Epithelial cell of proximal tubule (primary cell): ENCODE measurements around the gene CCDC124. TPM values are rescaled to one million over a fixed set of nuclear protein-coding genes. Genes with fewer than 3 reads are reported as not detected.

ENCODE experiments used
- DNase-seq: peaks from one replicate; pipeline ENCODE4 v3.0.0-alpha.2; 2011; ENCODE audit warnings: low read depth
- H3K4me3 ChIP-seq: 2 replicates; pipeline ENCODE4 v1.5.1; 2011; ENCODE audit warnings: low read depth, mild to moderate bottlenecking, low read length
- total RNA-seq: library from RNA; depleted of rRNA; stranded (reverse); fragments of >200 nt; gene quantifications from 2 replicates; pipeline ENCODE4 v1.2.3, GENCODE V29; 2015
- TF ChIP-seq, protein P1 (sequence below): conservative IDR thresholded peaks from 2 replicates; pipeline ENCODE4 v1.5.1; 2012; ENCODE audit warnings: low read depth, mild to moderate bottlenecking, low read length

Gene CCDC124
- total RNA-seq, 1 donor from 2014 or later = 68.4 TPM

DNA sequence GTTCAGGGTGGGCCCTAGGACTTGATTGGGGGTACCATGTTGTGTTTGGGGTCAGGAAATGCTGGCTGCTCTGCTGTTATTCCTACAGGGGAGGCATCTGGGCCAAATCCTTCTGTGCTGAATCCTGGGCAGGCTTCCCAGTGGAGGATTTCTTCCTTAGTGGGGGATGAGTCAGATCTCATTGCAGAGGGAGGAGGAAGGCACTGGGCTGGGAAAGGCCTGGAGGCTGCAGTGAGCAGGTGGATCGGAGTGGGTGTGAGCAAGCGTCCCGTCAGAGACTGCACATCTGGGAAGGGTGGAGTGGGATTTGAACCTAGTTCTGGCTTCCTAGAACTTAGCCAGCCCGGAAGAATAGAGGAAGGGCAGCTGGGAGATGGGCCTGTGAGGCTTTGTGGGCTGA lies 11.5 kb downstream of the CCDC124 start:
- no peak for DNase-seq
- no peak overlapping the region for H3K4me3 ChIP-seq
- TF ChIP-seq, protein P1, sequence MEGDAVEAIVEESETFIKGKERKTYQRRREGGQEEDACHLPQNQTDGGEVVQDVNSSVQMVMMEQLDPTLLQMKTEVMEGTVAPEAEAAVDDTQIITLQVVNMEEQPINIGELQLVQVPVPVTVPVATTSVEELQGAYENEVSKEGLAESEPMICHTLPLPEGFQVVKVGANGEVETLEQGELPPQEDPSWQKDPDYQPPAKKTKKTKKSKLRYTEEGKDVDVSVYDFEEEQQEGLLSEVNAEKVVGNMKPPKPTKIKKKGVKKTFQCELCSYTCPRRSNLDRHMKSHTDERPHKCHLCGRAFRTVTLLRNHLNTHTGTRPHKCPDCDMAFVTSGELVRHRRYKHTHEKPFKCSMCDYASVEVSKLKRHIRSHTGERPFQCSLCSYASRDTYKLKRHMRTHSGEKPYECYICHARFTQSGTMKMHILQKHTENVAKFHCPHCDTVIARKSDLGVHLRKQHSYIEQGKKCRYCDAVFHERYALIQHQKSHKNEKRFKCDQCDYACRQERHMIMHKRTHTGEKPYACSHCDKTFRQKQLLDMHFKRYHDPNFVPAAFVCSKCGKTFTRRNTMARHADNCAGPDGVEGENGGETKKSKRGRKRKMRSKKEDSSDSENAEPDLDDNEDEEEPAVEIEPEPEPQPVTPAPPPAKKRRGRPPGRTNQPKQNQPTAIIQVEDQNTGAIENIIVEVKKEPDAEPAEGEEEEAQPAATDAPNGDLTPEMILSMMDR = no peak

DNA sequence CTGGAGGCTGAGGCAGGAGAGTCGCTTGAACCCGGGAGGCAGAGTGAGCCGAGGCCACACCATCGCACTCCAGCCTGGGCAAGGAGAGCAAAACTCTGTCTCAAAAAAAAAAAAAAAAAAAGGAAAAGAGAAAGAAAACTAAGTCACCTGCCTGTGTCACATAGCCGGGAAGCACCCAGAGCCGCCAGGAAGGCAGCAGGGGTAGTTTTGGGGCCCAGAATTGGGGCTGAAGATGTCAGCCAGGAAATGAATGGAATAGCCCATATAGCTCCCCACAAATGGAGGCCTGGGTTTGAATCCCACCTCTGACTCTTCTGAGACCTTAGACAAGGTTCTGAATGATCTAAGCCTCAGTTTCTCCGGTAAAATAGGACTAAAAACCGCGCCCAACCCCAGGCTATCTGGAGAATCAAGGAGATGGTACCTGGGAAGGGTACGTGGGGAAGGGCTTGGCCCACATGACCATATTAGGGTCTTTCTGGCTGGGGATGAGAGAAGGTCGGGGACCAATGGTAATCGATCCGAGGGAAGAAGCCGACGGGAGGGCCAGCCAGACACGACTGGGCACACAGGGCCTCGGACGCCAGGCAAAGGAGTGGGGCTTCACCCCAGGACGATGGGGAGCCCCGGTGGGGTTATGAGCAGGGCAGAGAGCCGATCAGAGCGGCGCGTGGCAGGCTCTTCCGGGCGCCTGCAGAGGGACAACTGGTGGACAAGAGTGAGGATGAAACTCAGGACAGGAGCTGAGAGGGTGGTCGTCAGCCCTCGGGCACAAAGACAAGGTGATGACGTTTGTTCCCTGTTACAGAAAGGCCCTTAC lies 14.4 kb downstream of the CCDC124 start:
- DNase-seq = no peak
- TF ChIP-seq, protein P1 = peak; percentile 6

DNA sequence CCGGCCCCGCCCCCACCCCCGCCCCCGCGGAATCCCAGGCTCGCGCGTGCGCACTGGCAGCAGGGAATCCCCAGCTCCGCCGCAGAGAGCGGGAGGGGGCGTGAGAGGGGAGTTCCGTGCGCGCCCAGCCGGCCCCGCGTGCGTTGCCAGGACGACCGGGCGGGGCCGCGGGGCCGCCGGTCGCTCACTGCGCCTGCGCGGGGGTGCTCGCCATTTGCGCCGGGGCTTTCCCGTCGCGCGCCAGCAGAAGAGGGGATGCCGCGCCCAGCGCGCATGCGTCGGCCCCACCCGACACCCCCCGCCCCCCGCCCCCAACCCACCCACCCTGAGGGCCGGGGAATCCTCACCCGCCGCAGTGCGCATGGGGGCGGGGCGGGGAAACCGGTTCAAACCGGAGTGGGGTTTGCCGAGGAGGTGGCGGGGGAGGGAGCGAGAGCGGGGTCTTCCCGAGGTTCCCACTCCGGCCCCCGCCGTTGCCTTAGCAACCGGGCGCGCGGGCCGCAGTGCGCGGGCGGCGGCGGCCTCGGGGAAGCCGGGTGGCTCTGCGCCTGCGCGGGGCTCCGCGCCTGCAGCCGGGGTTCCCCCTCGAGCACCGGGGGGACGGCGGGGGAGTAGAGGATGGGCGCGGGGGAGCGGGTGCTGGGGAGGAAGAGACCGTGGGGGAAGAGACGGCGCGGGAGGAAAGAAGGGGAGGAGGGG lies 15.1 kb downstream of the CCDC124 start:
- H3K4me3 ChIP-seq = peak overlapping the region; percentile 58
- TF ChIP-seq, protein P1 = no peak
- no peak for DNase-seq

More for the DNA sequence above, 14.4 kb downstream of the CCDC124 start:
- peak overlapping the region; percentile 58 for H3K4me3 ChIP-seq

DNA sequence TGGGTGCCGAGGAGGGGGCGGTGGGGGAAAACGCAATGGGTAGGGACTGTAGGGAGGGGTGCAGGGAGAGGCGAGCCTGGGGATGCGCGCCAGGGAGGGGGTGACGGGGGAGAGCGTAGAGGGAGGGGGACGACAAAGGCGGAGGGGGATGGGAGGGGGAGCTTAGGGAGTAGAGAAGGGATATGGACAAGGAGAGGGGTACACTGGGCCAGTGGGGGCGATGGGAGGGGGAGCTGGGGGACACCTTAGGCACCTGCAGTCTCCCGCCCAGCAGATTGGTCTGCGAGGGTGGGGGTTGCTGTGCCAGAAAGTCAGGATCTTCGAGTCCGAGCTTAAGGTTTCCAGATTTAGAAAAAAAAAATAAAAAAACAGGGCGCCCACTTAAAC lies 15.7 kb downstream of the CCDC124 start:
- H3K4me3 ChIP-seq = peak overlapping the region; percentile 53

DNA sequence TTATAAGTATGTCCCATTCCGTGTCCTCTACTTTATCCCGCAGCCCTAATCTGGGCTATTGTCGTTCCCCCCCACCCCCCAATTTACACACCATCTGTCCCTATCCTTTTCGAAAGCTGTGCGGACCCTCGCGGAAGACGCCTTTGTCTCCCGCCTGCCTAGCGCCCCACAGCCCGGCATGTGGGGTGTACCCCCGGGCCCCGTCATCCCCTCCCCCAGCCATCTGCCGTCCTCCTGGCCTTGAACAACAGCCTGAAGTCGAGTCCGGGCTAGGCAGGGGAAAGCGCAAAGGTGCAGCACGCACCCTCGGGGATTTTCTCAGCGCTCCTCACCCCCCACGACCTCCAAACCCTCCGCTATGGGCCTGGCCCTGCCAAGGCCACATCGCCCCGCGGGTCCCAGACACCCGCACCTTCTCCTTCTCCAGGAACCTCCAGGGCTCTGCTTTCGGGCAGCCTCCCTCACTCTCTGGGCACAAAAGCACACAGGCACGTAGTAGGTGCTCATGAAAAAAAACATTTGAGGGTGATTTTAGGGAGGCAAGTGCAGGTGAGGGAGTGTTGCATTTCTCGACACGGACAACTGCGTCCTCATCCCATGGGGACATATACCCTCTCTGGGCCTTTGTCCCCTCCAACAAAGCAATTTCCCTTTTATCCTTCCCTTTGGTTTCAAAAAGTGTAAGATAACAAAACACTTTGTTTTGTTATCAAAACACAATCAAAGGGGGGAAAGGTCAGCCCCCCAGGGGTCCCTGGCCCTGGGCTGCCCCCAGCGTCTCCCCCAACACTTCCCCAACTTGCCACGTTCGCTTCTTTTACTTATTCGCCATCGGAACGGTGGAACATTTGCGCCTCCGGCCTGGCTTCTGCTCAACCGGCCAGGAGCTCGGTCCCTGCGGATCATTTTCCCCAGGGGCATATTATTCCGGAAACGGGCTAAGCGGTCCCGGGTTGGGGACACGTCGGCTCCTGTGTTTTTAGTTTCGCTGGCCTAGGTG lies 16.4 kb downstream of the CCDC124 start:
- TF ChIP-seq, protein P1 = no peak
- no peak overlapping the region for H3K4me3 ChIP-seq
- no peak for DNase-seq

More for the DNA sequence above, 15.7 kb downstream of the CCDC124 start:
- TF ChIP-seq, protein P1 = no peak
- DNase-seq = no peak

DNA sequence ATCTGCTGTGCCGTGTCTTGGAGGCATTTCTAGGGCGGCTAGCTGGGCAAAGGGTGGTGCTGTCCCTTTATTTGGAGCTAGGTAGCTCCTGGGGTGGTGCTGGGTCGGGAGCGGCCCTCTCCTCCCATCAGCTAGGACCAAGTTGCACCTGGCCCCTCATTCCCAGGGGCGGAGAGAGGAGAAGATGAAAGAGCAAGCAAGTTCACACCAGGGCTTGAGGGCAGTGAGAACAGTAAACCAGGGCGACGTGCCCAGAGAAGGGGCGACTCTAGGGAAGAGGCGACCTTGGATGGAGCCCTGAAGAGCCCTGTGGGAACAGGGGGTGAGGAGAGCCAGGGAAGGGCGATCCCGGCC lies 17.1 kb downstream of the CCDC124 start:
- no peak overlapping the region for H3K4me3 ChIP-seq
- DNase-seq = no peak
- TF ChIP-seq, protein P1 = no peak
